Effector memory CD4-positive, alpha-beta T cell (primary cell): ENCODE results near the gene PLA2G4E.

Source experiments
- DNase-seq, 3 donors: peaks; one replicate each; pipeline ENCODE4 v3.0.0-alpha.2; 2020
- H3K27ac ChIP-seq: 2 replicates; pipeline ENCODE4 v1.7.0; 2013; ENCODE audit warnings: mild to moderate bottlenecking, low read length, moderate library complexity; ENCODE audit not compliant: insufficient read depth, poor library complexity, severe bottlenecking
- H3K27me3 ChIP-seq: replicated peaks from 2 replicates; pipeline ENCODE4 v1.7.0; 2013; ENCODE audit warnings: mild to moderate bottlenecking, low read length; ENCODE audit not compliant: insufficient read depth, control insufficient read depth, poor library complexity, severe bottlenecking
- H3K36me3 ChIP-seq: 2 replicates; pipeline ENCODE4 v1.7.0; 2013; ENCODE audit warnings: mild to moderate bottlenecking, low read length, moderate library complexity; ENCODE audit not compliant: control insufficient read depth, insufficient read depth
- H3K4me1 ChIP-seq: 2 replicates; pipeline ENCODE4 v1.7.0; 2013; ENCODE audit warnings: low read length, mild to moderate bottlenecking; ENCODE audit not compliant: control insufficient read depth, insufficient read depth, poor library complexity, severe bottlenecking
- H3K4me3 ChIP-seq: 2 replicates; pipeline ENCODE4 v1.7.0; 2013; ENCODE audit warnings: low read length, low read depth, mild to moderate bottlenecking; ENCODE audit not compliant: insufficient read depth, poor library complexity, severe bottlenecking
- H3K9me3 ChIP-seq: 2 replicates; pipeline ENCODE4 v1.7.0; 2013; ENCODE audit warnings: mild to moderate bottlenecking, low read length, moderate library complexity; ENCODE audit not compliant: control insufficient read depth

The PLA2G4E gene

GRCh38 chr15:41994171-41994650 is 26.6 kb downstream of the PLA2G4E start:
- no peaks in the 10 kb centered on the region for H3K4me1 ChIP-seq
- no peak overlapping the region for H3K4me3 ChIP-seq
- H3K36me3 ChIP-seq, result no peaks in the 10 kb centered on the region
- no peak for DNase-seq
- H3K27me3 ChIP-seq, result no peaks in the 10 kb centered on the region
- no peaks in the 10 kb centered on the region for H3K9me3 ChIP-seq
- no peak overlapping the region for H3K27ac ChIP-seq

GRCh38 chr15:41993472-41994170 is 27.2 kb downstream of the PLA2G4E start:
- Histone ChIP-seq H3K27ac (no peak overlapping the region), H3K4me1 (no peaks in the 10 kb centered on the region), H3K36me3 (no peaks in the 10 kb centered on the region), H3K9me3 (no peaks in the 10 kb centered on the region), H3K4me3 (no peak overlapping the region), H3K27me3 (no peaks in the 10 kb centered on the region)
- no peak for DNase-seq

- H3K4me3 ChIP-seq, result no peak overlapping the region
- no peaks in the 10 kb centered on the region for H3K9me3 ChIP-seq
- H3K36me3 ChIP-seq, result no peaks in the 10 kb centered on the region
- no peaks in the 10 kb centered on the region for H3K27me3 ChIP-seq
- no peak overlapping the region for H3K27ac ChIP-seq
- no peak for DNase-seq
- no peaks in the 10 kb centered on the region for H3K4me1 ChIP-seq
Observed at GRCh38 chr15:41992803-41993190, 28.0 kb downstream of the PLA2G4E start.

- DNase-seq, result no peak
- Histone ChIP-seq H3K27me3 (no peaks in the 10 kb centered on the region), H3K36me3 (no peaks in the 10 kb centered on the region), H3K27ac (no peak overlapping the region), H3K4me1 (no peaks in the 10 kb centered on the region), H3K4me3 (no peak overlapping the region), H3K9me3 (no peaks in the 10 kb centered on the region)
Observed at GRCh38 chr15:41992151-41992802, 28.6 kb downstream of the PLA2G4E start.

- Histone ChIP-seq H3K4me1 (no peaks in the 10 kb centered on the region), H3K27ac (no peak overlapping the region), H3K36me3 (no peaks in the 10 kb centered on the region), H3K4me3 (no peak overlapping the region), H3K27me3 (no peaks in the 10 kb centered on the region), H3K9me3 (no peaks in the 10 kb centered on the region)
- no peak for DNase-seq
Observed at GRCh38 chr15:41990691-41991090, 30.2 kb downstream of the PLA2G4E start.

- no peaks in the 10 kb centered on the region for H3K36me3 ChIP-seq
- no peaks in the 10 kb centered on the region for H3K9me3 ChIP-seq
- H3K27me3 ChIP-seq, result no peaks in the 10 kb centered on the region
- no peak overlapping the region for H3K4me3 ChIP-seq
- no peak for DNase-seq
- no peaks in the 10 kb centered on the region for H3K4me1 ChIP-seq
- no peak overlapping the region for H3K27ac ChIP-seq
Observed at GRCh38 chr15:41990243-41990605, 30.6 kb downstream of the PLA2G4E start.

- Histone ChIP-seq H3K36me3 (no peaks in the 10 kb centered on the region), H3K4me3 (no peak overlapping the region), H3K9me3 (no peaks in the 10 kb centered on the region), H3K27ac (no peak overlapping the region), H3K27me3 (no peaks in the 10 kb centered on the region), H3K4me1 (no peaks in the 10 kb centered on the region)
- peak; percentile 55 to 72 (median 59) for DNase-seq
Observed at GRCh38 chr15:41989573-41990242, 31.1 kb downstream of the PLA2G4E start.

GRCh38 chr15:41988896-41989572 is 31.8 kb downstream of the PLA2G4E start:
- Histone ChIP-seq H3K27ac (no peak overlapping the region), H3K4me1 (no peaks in the 10 kb centered on the region), H3K36me3 (no peaks in the 10 kb centered on the region), H3K27me3 (no peaks in the 10 kb centered on the region), H3K4me3 (no peak overlapping the region), H3K9me3 (no peaks in the 10 kb centered on the region)
- DNase-seq, result no peak

GRCh38 chr15:41987925-41988275 is 32.9 kb downstream of the PLA2G4E start:
- no peaks in the 10 kb centered on the region for H3K4me1 ChIP-seq
- H3K27me3 ChIP-seq, result no peaks in the 10 kb centered on the region
- H3K9me3 ChIP-seq, result no peaks in the 10 kb centered on the region
- H3K4me3 ChIP-seq, result no peak overlapping the region
- no peak for DNase-seq
- H3K36me3 ChIP-seq, result no peaks in the 10 kb centered on the region
- no peak overlapping the region for H3K27ac ChIP-seq
